NCI-H1092 treated with DMSO at 0.1 percent for 48 hours (cell line): Measurements from ENCODE around the gene CHN1.

ENCODE experiments used
- DNase-seq: peaks from one replicate; lab custom pipeline; 2025; lab: John Stamatoyannopoulos, UW

The CHN1 gene

DNA sequence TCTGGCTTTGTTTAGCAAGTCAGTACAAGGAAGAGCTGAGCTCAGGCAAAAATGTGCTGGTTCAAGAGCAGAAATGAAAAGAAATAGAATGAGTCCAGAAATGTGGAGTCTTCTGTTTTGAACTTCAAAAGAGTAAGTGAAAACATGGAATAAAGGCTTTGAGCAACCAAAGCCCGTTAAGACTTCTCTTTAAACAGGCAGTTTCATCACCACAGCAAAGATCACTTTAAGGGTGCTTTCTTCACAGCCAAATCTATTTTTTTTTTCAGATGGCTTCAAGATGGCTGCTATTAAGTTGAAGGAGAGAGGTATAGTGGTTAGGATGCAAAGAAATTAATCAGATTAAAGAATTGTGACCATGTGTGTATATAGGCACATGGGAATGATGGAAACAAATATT lies 238.9 kb downstream of the CHN1 start:
- no peak for DNase-seq

DNA sequence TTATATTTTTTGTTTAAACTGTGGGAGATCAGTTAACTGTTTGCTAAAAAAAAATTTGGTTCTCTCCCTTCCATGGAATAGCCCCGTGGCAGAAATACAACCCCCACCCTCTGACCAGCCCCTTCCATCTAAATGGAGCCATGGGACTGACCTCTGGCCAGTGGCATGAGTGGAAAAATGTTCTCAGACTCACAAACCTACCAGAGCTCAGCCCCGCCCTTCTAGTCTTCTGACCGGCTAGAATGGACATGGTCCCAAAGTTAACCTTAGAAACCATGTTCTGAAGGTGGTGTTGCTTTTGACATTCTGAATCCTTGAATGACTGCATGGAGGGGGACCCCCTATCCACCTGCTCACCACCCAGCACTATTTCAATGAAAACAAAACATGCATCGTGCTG lies 239.6 kb downstream of the CHN1 start:
- DNase-seq, result no peak

DNA sequence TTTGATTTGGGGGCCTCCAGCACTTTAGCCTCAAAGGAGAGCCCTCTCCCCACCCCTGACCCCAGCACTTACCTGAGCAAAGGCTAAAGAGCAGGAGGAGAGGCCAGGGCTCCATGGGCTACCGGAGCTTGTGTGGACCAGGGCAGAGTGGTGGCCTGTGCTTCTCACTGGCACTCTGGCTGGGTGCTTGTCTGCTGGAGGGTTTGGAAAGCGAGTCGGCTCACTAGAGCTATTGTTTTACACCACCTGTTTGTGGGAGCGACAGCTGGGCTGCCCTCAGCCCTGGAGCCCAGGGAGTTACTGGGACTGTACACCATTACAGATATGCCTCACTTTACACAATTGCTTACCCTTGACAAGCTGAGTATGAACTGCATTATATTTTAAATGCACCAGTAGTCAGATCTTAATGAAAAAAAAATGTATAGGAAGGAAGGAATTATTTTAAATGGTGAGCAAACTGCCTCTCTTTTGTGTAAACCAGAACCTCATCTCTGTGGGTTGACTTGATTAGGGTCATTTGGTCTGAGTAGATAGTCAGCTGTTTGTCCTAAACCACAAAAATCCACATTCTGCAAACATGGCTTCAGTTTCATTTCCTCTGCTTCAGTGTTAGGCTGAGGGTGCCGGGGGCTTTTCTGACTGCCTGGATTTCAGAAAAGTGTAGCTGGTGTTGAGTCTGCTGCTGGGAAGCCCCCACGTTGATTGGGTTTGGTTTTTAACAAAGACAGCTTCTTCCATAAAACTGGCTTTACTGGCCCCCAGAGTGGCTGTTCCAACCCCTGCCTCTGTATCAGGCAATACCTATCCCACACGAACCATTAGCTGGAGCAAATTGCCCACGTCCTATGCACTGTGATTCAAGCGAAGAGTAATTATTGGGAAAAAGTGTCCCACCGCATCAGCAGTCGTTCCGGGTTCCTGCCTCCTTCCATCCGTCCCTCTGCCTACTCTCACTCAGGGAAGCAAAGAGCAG lies 240.6 kb downstream of the CHN1 start, which contains the start of gene CHRNA1:
TSS of gene CHRNA1 (minus strand) at position 193 of the 976 bp plus-strand sequence. CDS start at position 115, 78 bp downstream.
- peak; percentile 67 for DNase-seq

DNA sequence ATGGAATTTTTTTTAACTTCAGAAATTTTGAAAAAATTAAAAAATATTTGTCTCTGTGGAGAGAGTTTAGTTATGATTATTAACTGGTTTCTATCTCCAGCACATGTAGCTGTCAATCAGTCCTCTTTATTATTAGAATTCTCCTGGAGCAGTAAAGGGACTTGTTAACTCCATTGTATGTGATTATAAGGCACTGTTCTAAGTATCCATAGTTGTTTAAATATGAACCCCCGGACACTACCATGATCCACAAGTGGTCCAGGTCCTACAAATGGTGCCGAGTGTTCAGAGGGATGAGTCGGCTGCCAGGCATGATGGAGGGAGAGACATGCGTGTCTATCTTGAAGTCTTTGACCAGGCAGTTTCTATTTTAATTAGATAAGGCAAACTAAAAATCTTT lies 241.4 kb downstream of the CHN1 start:
- no peak for DNase-seq

DNA sequence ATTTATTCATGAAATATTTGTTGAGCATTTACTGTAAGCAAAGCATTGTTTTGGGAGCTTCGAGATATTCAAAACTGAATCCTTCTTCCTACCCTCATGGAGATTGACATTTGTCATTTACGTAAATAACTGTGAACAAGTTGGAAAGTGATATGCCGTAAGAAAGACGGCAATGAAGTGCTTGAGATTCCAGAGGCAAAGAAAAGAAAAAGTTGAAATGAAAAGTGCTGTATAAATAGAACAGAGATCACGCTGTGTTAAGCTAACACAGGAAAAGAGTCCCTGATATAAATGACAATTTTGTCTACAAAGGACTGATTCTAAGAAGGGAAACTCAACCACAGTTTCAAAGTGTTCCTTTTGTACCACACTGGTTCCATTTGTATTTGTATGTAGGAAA lies 242.7 kb downstream of the CHN1 start:
- no peak for DNase-seq

DNA sequence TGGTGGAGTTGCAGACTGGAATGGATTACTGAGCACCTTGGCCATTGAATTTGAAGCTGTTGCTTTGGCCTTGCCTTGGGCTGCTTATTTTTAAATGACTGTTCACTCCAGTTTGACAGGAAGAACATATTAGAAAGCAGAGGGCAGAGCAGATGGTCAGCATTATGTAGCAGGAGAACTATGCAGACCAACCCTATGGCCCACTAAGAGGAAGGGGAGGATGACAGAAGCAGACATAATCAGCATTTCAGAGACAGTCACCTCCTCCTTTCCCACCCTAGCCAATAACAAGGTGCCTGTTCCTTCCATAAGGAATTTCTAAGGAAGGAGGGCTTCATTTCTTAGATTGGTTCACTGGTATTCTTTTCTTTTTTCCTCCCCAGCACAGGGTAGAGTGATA lies 243.3 kb downstream of the CHN1 start:
- DNase-seq, result no peak

DNA sequence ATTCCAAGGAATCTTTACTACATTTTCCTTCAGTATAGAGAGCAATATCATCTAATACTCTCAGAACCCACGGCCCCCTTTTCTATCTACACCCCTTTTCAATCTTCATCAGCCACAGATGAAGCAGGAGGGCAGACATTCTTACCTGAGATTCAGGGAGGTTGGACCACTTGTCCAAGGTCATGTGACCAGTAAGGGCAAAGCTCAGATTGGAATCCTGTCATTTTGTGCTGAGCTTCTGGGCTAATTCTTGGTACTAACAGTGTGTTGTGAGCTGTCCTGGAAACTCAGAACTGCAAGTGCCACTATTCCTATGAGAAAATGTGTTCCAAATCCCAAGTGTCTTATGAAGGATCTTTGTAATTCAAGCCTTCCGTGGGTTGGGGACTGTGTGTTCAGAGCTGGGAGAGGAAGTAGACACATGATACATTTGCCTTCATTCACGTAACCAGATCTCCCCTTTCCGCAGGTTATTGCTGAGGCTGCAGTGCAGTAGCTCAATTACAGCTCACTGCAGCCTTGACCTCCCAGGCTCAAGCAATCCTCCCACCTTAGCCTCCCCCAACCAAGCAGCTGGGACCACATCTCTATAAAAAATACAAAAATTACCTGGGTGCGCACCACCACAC lies 244.2 kb downstream of the CHN1 start:
- no peak for DNase-seq

- DNase-seq, result no peak
These were observed 245.7 kb downstream of the CHN1 start for GRCh38 chr2:174759381-174760065.

DNA sequence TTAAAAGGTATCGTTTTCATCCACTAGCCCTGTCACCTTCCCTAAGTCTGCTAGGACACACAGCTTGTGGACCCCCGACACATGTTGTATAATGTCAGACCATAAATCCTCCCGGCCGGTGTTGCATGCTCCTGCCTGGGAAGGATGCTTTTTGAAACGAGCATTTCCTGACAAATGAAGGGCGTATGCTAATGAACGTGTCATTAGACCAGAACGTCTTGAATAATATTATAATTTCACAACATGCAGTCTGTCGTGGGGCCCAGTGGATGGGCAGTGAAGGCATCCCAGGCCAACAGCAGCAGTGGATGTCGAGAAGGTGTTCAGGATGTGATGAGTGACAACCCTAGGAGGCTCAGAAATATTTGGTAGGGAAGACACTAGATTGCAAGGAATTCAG lies 248.4 kb downstream of the CHN1 start:
- DNase-seq, result no peak

GRCh38 chr2:174753038-174753633 lies 252.0 kb downstream of the CHN1 start:
- no peak for DNase-seq

DNA sequence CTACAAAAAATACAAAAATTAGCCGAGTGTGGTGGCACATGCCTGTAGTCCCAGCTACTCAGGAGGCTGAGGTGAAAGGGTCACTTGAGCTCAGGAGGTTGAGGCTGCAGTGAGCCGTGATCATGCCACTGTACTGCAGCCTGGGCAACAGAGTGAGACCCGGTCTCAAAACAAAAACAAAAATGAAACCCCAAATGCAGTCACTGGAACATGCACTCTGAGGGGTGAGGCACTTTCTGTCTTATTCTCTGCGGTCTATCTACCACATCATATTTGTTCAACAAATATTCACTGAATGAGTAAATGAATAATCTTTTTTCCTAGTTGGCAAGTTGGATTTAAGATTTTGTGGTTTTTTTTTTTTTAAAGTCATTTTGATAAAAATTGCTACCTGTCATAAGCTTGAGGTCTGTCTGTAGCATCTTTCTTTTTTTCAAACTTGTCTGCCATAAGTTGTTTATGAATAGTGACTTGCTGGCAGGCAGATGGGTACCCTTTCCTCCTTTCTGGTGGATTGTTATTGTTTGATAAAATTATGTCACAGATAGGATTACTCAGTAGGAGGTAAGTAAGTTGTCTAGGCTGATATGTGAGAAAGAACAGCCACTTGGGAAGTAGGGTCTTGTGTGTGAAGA lies 252.7 kb downstream of the CHN1 start:
- DNase-seq, result no peak

DNA sequence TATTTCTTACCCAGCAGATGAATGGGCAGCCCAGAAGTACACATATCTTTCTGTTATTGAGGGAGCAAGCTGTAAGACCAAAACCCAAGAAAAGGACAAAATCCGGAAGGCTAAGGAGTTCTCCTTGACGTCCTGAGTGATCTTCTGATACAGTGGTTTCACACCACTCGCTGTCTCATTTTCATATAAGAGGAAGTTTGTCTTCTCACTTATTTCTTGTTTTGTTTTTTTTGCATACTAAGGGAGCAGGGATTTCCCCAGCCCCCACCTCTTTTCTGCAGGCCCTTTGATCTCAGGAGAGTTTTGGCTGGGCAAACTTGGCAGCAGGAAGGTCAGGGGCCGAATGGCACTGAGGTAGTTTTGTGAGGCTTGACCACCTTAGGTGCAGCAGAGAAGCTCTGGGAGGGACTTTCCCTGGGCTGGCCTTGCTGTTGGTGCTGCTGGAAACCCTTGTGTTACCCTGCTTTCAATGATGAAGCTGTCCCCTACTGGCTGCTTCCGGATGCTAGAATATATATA lies 254.2 kb downstream of the CHN1 start:
- DNase-seq, result no peak

DNA sequence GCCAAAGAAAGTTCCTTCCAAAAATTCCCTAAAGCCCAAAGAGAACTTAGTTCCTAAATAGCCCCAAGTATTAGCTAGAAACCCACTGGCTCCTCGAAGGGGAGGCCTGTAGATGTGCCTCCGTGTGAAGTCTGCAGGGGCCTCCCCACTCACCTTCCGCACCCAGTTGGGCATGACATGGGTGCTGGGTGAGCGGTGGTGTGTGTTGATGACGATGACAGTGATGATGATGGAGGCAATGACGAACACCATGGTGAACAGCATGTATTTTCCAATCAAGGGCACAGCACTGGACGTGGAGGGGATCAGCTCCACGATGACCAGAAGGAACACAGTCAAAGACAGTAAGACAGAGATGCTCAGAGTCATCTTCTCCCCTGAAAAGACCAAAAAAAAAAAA lies 255.4 kb downstream of the CHN1 start:
- no peak for DNase-seq

DNA sequence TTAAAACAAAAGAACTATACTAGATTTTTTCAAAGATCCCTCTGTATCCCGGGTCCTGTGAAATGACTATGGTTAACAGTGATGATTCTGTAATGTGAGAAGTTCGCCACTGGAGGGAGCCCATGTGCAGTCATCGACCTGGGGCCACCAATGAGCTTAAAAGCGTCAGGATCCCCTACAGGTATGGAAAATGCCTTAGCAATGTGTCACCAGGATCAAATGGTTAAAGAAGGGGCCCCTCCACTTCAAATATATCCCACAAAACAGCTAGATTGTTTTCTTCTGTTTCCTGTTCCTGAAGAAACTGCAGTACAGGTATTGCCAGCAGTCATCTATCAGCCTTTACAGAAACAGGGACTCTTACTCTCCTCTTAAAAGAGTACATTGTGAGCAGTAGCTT lies 256.2 kb downstream of the CHN1 start:
- DNase-seq, result peak; percentile 17
